GM19035 (cell line): ENCODE results near the gene PRSS12.
A peak's percentile ranks its signal among the peaks of the same experiment; 100 is the strongest.

Source experiments
- ATAC-seq: cut with Tn5 transposase; IDR thresholded peaks from one replicate; pipeline ENCODE4 v1.9.1; 2021; ENCODE audit not compliant: unreplicated experiment

PRSS12 gene

DNA sequence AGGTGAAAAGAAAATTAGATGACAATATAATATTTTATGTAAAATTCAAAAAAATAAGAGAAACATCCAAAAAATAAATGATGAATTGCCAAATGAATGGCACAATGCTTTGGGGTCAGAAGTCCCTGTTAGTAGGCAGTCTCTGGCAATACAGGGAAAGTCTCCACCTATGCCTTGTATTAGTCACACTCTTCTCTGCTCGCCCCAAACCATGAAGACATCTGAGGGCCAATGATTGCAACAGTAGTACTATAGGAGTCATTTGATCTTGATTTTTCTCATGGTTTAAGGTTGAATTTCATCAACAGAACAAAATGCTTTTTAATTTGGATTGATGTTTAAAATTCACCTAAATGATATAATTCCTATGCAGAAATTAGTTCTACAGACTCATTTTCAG, 3.9 kb upstream of the PRSS12 start:
- no peak for ATAC-seq

DNA sequence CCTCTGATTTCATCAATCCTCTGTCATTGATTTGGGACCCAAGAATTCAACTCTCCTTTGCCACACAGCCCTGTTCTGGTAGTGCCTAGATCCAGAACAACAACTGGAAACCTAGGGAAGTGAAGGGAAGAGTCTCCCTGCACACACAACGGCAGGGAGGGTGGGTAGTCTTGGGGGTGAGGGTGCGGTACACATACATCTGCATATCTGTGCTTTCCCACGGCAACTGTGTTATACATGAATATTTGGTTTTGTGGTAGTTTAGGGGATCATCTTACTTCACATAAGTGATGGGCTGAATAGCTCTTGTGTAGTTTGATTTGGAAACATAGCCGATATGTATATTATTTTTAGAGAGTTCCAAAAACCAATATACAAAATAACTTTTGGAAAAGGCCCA, 3.3 kb upstream of the PRSS12 start:
- ATAC-seq, result no peak

DNA sequence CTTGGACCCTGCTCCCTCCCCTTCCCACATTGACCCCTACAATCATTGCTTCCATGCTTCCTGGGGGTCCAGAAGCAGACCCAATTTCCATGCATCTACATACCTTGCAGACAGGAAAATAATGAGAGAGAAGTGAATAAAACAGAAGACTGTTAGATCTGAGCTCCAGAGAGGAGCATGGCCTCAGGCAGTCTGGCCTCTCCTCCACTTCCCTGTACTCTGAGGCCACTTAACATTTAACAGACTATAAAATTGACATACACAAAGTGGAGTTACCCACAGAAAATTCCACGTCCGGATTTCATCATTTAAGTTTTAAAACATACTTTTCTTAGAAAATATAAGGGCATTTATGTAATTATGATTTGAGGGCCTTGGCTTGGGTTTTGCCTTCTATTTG, 2.1 kb upstream of the PRSS12 start:
- no peak for ATAC-seq

DNA sequence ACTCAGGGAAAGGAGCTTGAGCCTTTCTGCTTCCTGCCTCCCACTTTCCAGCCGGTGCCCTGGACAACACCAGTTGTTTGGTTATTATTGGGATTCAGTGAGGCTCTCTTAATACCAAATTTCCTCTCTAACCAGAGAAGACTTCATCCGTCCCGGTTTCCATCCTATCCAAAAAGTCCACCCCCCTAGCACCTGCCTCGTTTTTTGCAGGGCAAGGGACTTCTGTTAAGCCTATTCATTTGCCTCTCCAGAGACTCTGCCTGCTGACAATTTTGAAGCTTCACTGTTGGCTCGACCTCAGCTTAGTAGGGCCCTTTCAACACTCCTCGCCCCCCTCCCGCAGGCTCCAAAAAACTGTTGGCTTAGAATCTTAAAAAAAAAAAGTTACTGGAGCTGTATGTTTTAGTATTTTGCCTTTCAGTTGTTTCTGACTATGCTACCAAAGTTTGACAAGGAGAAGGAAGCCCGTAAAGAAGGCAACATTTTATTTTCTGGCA, 779 bp upstream of the PRSS12 start:
- ATAC-seq, result peak; percentile 1

DNA sequence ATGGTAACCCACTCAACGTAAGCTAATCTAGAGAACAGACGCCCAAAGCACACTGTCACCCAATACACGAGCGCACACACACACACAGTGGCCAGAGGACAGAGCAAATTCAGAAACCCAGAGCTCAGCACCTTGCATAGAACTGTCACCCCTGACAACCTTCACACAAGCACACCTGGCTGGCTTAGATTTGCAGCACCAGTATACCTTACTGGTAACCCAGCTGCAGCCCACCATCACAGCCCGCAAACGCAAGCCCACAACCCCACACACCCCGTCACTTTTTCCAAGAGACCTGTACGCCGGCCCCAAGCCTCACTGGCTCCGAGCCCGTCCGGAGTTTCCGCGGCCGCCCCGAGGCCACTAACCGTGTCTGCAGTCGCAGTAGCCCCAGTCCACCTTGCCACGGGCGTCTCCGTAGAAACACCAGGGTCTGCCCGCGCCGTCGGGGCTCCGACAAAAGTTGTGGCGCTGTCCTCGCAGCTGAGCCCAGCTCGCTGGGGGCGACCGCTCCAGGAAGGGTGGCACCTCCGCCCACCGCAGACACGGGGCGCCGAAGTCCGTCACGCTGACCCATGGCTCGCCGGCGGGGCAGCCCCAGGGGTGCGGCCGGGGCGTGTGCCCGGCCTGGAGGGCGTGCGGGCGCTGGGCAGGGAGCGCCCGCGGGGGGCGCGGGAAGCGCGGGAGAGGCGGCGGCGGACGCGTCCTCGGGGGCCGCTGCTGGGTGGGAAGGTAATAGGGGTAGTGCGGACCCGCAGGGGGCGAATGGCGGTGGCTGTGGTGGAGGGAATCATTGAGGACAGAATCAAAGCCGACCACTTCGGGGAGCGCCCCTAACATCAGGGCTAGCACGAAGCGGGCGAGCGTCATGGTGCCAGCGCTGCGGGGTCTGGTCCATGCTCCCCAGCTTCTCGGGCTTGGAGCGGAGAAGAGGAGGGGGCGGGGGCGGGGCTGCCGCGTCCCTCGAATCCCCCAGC, 664 bp downstream of the PRSS12 start:
- ATAC-seq, result peak; percentile 23

DNA sequence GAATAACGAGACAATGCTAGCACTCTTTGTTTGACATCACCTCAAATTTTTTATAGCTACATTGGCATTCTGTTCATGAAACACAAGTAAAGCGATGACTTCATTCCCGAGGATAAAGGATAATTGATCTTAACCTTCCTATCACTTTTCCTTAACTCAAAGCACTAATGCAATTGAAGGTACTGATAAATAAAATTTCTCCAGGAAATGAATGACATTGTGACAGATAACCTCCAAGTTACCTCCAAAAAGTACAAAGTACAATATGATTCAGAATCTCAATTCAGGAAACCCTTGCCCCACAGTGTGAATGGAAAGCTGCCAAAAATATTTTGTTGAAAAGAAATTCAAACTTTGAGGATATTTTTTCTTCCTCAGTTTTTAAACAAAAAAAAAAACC, 1.8 kb downstream of the PRSS12 start:
- no peak for ATAC-seq

DNA sequence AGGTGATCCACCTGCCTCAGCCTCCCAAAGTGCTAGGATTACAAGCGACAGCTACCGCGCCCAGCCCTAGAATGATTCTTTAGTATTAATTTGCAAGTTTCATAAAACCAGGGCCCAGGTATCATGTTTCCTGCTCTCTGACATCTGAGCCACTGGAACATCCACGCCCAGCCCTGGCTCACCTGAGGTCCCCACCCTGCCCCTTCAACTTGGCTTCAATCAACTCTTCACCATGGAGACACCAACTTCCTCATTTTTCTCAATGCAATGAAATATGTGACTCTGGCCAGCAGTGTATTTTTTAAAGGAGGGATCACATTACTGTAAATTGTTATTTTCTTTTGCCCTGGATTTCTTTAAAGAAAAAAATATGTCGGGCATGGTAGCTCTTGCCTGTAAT, 3.9 kb downstream of the PRSS12 start:
- ATAC-seq, result no peak

DNA sequence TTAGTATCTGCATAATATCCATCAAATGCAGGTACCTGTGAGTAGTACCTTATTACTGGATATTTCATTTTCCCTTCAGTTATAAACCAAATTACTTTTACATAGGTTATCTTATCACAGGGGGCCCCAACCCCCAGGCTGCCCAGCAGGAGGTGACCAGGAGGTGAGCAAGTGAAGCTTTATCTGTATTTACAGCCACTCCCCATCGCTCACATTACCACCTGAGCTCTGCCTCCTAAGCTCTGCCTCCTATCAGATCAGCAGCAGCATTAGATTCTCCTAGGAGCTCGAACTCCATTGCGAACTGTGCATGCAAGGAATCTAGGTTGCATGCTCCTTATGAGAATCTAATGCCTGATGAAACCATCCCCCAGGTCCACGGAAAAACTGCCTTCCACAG, 6.3 kb downstream of the PRSS12 start:
- no peak for ATAC-seq

DNA sequence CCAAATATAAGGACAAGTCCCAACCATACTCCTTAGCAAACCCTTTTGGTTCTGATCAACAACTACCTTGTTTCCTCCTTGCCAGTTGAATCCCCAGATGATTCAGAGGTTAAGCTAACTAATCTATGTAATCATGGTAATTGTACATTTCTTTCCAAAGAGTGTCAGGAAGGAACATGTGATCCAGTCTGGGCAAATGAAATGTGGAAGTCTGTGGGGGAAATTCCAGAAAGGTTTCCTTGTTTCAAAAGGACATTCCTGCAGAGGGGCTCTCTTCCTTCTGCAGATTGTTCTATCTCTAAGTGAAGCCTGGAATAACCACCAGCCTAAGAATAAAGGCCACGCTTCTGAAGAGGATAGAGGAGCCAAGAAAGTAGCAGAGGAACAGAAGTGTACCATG, 7.0 kb downstream of the PRSS12 start:
- ATAC-seq, result no peak

DNA sequence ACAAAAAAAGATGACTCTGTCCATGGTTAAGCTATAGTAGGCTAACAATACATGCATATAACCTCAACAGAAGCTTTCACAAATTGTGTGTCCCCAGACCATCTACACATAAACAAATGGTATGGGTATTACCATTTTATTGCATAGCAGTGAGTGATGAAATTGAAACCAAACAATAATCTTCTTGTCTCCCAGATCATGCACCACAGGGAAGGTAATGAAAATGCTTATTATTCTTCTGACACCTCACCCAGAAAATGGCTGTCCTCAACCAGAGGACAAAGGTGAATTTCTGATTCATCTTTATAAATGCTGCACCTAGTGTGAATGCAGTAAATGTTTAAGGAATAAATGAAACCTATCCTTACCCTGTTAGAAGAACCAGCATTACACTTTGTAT, 8.0 kb downstream of the PRSS12 start:
- no peak for ATAC-seq

DNA sequence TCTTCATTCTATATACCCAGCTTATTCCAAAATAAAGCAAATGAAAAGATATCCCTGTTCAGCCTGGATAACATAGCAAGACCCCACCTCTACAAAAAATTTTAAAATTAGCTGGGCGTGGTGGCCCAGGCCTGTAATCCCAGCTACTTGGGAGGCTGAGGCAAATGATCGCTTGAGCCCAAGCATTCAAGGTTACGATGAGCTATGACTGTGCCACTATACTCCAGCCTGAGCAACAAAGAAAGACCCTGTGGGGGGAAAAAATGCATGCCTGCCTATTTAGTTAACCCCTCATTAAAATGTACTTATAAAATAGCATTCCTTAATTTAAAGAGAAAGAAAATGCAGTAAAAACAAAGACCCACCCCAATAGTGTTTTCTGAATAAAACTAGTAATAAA, 9.3 kb downstream of the PRSS12 start:
- no peak for ATAC-seq

DNA sequence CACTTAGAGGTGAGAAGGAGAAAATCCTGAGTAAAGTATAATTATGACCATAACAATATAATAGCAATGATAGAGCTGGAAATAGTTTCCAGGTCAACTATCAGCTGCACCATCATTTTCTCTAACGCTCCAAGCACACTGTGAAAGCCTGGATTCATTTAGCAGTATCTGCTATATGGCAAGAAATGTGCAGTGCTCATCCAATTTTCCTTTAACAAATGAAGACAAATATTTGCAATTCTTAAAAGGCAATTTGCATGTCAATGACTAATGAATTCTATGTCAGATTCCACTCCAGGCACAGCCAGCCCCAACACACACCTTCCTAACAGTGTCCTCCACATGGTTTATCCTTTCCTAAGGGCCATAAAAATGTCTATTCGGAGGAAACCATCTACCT, 12.7 kb downstream of the PRSS12 start:
- no peak for ATAC-seq

DNA sequence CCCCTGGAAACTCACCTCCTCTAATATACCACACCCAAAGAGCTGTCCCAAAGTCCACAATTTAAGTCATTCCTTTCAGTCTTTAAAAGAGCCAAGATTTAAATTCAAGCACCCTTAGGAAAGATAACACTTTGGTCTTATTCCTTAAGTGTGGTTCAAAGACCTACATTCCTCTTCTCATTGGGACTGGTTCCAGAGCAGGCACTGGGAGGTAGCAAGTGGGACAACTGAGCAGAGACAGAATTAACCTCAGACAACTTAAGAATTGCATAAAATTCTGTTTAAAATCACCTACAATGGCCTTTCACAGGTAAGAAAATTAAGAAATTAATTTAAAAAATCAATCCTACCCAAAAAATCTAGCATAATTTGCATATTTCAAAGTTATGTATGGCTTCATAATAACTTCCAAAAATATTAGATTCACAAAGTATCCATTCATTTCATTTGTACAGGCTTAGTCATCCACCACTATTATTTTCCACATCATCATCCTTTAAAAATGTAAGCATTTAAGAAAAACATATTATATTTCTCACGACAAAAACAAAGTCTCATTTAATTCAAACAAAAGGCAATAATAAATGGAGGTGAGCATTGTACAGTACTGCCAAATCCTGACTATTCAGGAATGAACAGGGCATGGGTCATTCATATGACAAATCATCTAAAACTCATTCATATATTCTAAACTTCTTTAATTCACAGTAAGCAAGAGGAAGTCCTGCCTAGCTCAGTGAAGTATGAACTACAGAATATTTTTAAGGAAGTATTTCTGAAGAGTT, 13.6 kb downstream of the PRSS12 start:
- ATAC-seq, result no peak

DNA sequence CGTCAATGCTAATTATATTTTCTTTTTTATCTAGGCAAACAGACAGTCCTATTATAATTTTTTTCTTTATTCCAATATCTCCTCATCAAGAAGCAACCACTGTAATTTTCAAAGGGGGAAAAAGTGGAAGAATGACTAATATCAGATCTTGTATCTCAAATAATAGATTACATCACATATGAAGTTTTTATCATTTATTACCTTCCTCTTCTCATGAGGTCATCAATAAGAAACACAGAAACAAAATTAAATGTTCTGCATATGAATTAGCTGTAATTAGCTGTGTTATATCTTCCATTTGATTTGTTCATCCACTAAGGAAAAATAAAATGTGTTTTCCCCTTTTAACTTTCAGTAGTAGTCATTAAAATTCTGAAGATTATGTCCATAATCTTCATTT, 14.3 kb downstream of the PRSS12 start:
- no peak for ATAC-seq

DNA sequence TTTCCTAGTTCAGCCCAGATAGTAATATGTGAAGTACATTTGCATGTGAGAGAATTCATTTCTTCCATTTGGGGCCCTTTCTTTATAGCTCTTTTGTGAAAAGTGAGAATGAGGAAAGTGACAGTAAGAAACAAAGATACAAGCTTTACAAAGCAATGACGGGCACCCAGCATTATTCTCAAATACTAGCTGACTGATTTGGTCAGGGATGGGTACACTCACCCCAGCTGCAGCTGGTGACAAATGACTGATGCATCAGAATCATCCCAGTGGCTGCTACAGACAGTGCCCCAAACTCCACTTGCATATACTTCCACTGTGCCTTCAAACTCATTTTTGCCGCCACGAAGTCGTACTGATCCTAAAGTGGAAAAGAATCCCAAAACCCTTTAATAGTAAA, 14.8 kb downstream of the PRSS12 start:
- no peak for ATAC-seq

DNA sequence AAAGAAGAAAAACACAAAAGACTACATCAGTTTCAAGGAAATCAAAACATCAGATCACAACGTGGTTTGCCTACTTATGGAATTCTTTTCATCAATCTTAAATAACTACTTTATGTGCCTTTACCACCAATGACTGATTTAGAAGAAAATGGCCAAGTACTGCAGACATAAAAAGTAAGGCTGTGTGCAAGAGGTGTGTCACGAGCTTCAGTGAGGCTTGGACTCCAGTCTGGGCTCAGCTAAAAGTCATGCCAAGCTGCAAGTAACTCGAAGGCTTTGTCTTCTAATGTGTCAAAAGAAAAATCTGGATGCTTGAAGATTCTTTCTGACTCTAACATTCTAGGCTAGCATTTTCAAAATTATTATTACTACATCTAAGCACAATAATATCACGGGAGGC, 17.0 kb downstream of the PRSS12 start:
- ATAC-seq, result no peak

DNA sequence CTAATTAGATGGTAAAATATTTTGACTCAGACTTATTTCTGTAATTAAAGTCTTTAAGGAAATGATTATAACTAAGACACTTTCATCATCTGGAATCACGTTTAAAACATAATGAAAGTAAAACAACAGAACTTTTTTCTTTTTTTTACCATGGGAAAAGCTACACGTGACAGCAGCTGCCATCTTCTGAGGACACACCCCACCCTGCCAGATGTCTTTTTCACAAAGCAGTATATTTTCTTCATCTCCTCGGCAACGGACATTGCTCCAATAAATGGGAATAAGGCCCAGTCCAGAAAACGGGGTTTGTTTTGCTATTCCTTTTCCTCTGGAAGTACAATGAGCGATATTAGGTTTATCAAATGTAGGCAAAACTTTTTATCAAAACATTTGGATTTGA, 17.5 kb downstream of the PRSS12 start:
- no peak for ATAC-seq

DNA sequence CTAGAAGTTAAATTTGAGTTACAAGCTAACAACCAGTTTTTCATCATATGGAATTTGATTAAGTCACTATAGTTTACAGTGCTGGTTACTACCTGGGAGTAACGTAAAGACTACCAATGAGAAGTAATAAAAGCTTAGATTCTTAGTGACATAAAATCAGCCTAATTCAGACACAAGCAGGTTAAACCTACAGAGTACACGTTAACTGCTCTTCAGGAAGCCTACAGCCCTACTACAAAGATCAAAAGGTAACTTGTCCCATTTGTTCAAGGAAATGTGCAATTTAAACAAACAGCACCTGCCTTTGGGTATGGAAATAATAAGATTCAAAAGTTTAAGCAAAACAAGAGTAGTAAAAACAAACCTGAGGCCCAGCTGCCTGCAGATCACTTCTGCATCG, 21.5 kb downstream of the PRSS12 start:
- no peak for ATAC-seq

DNA sequence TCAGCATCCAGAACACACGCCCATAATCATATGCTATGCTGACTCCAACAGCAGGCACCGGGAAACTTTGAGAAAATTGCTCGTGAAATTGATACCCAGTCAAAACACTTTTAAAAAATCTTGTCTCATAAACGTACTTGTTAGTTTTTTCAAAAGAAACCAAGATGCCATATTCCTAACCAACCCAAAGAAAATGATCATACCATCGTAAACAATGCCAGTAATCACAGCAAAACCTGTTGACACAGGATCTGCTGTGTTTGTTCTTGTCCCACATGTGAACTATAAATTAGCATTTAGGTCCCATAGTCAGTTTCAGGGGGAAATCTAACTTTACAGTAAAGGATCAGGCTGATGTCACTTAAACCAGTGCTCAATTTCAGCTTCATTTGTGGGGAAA, 23.0 kb downstream of the PRSS12 start:
- no peak for ATAC-seq

DNA sequence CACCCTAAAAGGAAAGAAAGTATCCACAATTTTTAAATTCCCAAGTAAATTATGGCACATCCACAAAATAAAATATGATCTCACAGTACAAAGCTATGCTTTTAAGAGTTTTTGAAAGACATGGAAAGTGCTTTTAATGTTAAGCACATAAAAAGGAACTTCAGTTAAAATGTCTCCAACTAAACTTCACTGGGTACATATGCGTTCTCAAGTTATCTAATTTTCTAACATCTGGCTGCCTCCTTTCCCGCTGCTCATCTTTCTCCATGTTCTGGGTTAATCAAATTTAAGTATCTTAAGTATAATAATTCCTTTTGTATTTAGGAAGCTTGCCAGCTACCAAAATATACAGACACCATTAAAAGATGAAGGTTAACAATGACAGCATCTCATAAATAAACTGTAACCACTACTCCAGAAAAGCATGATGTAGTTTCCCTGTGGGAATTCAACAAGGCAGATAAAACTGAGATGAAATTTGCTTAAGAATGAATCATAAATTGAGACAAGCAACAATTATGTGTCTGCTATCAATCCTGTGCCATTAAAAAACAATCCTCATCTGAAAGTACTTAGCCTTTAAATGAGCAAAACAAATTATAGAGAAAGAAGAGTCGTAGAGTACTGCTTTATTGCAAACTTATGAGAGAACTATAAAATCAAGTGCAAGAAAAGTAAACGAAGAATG, 25.1 kb downstream of the PRSS12 start:
- ATAC-seq, result no peak

DNA sequence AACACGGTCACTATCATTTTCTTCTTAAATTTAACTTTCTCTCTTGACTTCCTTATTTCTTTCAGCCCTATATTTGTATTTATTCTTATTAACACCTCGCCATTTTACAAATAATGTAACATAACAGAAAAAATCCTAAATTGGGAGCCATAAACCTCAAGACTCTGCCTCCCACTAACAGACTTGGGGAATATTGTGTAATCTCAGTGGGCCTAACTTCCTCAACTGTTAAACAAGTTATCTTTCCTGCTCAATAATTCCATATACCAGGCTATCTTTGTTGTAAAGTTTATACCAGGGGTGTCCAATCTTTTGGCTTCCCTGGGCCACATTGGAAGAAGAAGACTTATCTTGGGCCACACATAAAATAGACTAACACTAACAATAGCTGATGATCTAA, 26.2 kb downstream of the PRSS12 start:
- ATAC-seq, result no peak
